Gastrocnemius medialis (tissue), 4 donors: Measurements from ENCODE around the gene PPP1R37.

Experiments used
- CTCF ChIP-seq, 5 experiments: fragments of 450-650 bp in 3 of 5; fragments of 200-600 bp in 2 of 5; sonication (generic) in 2 of 5; IDR thresholded peaks in 4 of 5; conservative IDR thresholded peaks in 1 of 5; 1 replicate in 4 of 5; 2 replicates in 1 of 5; pipeline ENCODE4 v1.5.1; 2016 to 2019; ENCODE audit warnings: antibody characterized with exemption in 5 of 5, mild to moderate bottlenecking in 3 of 5, moderate library complexity in 3 of 5
- POLR2A ChIP-seq, 2 donors: fragments of 450-650 bp; IDR thresholded peaks; one replicate each; pipeline ENCODE4 v1.6.1; 2017; ENCODE audit warnings: antibody characterized with exemption in 2 of 2, mild to moderate bottlenecking in 2 of 2, moderate library complexity in 2 of 2

GRCh38 chr19:45047188-45047797 is 45.7 kb upstream of the PPP1R37 start:
- TF ChIP-seq CTCF (IDR thresholded peaks at IDR 0.05 in 4 of 5, conservative IDR thresholded peaks at IDR 0.05 in 1 of 5) (no peak), POLR2A (IDR thresholded peaks at IDR 0.05) (no peak)
